Activated CD4-positive, alpha-beta T cell treated with anti-CD3 and anti-CD28 coated beads, Interleukin-2, amount 10 ng/mL, durations not matched to agents 7 days and 5 days (primary cell): Measurements from ENCODE around the gene CLDN15. TPM values are rescaled to one million over a fixed set of nuclear protein-coding genes. Genes with fewer than 3 reads are reported as not detected.
"Not testable (repeated sequence)": the region's sequence is repeated elsewhere in the genome, so short reads cannot be mapped to it uniquely, and the experiment has no call there.

Experiments
- CTCF ChIA-PET: fragments of 350-600 bp; sonication (Branson Sonifier 250); formaldehyde crosslinking; loops from one replicate; lab custom pipeline; 2021; ENCODE audit warnings: antibody characterized with exemption; lab: Charles Lee
- POLR2A ChIA-PET: fragments of 350-600 bp; sonication (Branson Sonifier 250); formaldehyde crosslinking; loops from one replicate; lab custom pipeline; 2021; ENCODE audit warnings: antibody characterized with exemption; lab: Charles Lee
- DNase-seq: peaks from one replicate; pipeline ENCODE4 v3.0.0-alpha.2; 2020
- H3K27ac Mint-ChIP-seq: one replicate; pipeline ENCODE4 v1.8.0; 2021; ENCODE audit warnings: mild to moderate bottlenecking, moderate library complexity, mixed read lengths
- H3K27me3 Mint-ChIP-seq: one replicate; pipeline ENCODE4 v1.8.0; 2021; ENCODE audit warnings: mixed read lengths
- H3K36me3 Mint-ChIP-seq: one replicate; pipeline ENCODE4 v1.8.0; 2021; ENCODE audit warnings: low read depth, mixed read lengths
- H3K4me1 Mint-ChIP-seq: one replicate; pipeline ENCODE4 v1.8.0; 2021; ENCODE audit warnings: mixed read lengths
- H3K4me3 Mint-ChIP-seq: one replicate; pipeline ENCODE4 v1.8.0; 2021; ENCODE audit warnings: mild to moderate bottlenecking, moderate library complexity, mixed read lengths
- H3K9me3 Mint-ChIP-seq: one replicate; pipeline ENCODE4 v1.8.0; 2021; ENCODE audit warnings: mixed read lengths
- total RNA-seq, 2 experiments: library from RNA; stranded (reverse); gene quantifications; one replicate each; pipeline ENCODE4 v1.2.3, GENCODE V29; 2021

The CLDN15 gene
- total RNA-seq, 2 experiments from 2014 or later: 24.2 to 24.3 TPM

DNA sequence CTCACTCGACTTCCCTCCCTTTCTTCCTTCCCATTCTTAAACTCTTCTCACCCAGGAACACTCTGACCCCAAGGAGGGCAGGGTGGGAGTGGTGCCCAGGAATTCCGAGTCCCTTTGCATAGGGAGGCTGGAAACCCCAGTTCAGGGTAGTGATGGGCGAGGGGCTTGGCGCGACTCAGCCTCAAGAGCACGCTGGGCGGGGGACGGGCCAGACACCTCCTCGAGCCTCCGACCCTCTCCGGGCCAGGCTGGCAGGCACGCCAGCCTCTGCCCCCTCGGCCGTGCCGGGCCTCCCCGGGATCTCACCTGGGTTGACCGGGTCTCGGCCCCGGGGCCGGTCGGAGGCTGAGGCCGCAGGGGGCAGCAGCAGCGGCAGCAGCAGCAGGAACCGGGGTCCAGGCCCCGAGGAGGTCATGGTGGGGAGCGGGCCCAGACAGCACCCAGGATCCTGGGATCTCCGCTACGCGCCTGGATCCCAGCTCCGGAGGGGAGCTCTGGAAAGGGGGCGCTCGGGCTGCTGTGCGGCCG lies 20.7 kb downstream of the CLDN15 start:
- POLR2A ChIA-PET: no interaction called here
- Mint-ChIP-seq H3K9me3 (no peaks in the 10 kb centered on the region), H3K27me3 (no peaks in the 10 kb centered on the region), H3K4me1 (peaks cover 32% of the 10 kb centered on the region), H3K4me3 (peak overlapping the region; percentile 95), H3K36me3 (peaks cover 8% of the 10 kb centered on the region), H3K27ac (peak overlapping the region; percentile 82)
- CTCF ChIA-PET: interaction anchor here (0.9 to 6.1 kb wide), 15 partner anchors 10 to 259 kb away, joined by 3 to 58 read pairs (median 4); partner anchors contain the start of genes FIS1 and SERPINE1
- DNase-seq: no peak

DNA sequence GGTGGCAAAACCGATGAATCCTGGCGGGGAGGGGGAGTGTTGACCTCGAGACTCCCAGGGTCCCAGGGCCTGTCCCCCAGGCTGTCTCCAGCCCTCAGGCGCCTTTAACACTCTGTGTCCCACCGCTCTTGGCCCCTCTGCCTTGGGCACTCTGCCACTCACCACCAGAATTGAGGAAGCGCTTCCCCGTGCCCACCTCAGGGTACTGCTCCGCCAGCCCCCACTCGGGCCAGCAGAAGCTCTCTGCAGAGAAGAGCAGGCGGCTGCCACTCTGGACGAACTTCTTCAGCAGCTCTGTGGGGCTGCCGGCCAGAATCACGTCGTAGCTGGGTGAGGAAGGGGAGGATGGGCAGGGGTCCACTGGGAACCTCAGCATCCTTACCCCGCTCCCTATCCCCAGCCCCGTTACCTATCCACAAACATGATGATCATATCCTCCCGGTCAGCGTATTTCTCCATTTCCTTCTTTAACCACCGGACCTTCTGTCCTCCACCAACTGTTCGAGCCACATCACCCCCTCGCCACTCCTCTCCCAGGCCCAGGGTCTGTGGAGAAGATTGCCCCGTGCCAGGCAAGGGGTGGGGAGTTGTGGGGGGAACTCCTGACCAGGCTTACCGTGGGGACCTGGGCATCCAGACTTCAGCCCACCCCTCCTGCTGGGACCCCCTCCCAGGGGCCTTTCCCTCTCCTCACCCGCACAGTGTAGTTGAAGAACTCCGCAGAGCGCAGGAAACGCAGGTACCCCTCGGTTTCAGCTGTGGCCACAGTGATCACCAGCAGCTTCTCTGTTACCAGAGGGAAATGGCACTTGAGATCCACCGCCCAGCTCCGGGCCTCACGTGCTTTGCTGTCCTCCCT lies 21.4 kb downstream of the CLDN15 start:
- Mint-ChIP-seq H3K27ac (peak overlapping the region; percentile 82), H3K4me3 (peak overlapping the region; percentile 95), H3K36me3 (peaks cover 8% of the 10 kb centered on the region), H3K4me1 (peaks cover 30% of the 10 kb centered on the region), H3K27me3 (no peaks in the 10 kb centered on the region), H3K9me3 (no peaks in the 10 kb centered on the region)
- ChIA-PET POLR2A (no interaction called here), CTCF (interaction anchor here (0.6 to 6.1 kb wide), 7 partner anchors 10 to 285 kb away, joined by 3 to 58 read pairs (median 4); partner anchors contain the start of genes FIS1 and SERPINE1)
- DNase-seq: no peak

DNA sequence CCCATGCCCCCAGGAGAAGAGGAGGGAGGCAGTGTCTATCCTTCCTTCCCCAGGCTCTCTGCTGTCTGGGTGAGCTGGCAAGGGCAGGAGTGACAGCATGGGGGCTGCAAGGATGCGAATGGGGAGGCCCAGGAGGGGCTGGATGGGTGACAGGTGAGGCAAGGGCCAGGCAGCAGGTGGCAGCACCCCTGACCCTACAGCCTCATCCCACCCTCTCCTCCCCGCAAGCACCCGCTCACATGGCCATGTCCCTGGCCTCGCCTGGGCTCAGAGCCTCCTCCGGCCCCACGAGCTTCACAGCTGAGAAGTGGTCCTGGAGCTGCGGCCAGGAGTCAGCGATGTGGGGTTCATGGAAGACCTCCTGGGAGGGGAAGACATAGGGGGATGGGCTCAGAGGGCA lies 25.6 kb downstream of the CLDN15 start:
- no peak overlapping the region for H3K4me3 Mint-ChIP-seq
- peaks cover 13% of the 10 kb centered on the region for H3K4me1 Mint-ChIP-seq
- ChIA-PET CTCF (no interaction called here), POLR2A (no interaction called here)
- H3K27me3 Mint-ChIP-seq: no peaks in the 10 kb centered on the region
- H3K9me3 Mint-ChIP-seq: no peaks in the 10 kb centered on the region
- DNase-seq: no peak
- H3K27ac Mint-ChIP-seq: no peak overlapping the region
- peaks cover 14% of the 10 kb centered on the region for H3K36me3 Mint-ChIP-seq

DNA sequence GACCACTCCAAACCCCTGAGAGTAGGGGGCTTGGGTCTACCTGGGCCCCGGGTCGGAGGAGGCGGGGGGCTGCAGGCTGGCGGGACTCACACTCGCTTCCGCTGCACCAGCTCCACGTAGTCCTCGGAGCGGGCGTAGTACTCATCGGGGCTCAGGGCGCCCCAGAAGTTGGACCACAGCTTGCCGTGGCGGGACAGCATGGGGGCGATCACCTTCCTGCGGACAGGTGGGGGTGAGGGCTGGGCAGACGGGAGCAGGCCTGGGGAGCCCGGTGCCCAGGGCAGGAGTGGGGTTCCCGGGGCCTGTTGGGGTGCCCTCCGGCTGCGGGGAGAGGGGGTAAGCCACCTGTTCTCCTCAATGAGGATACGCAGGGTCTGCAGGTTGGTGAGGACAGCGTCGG lies 26.1 kb downstream of the CLDN15 start:
- Mint-ChIP-seq H3K4me1 (peaks cover 10% of the 10 kb centered on the region), H3K36me3 (peaks cover 12% of the 10 kb centered on the region), H3K4me3 (no peak overlapping the region), H3K27me3 (no peaks in the 10 kb centered on the region), H3K27ac (no peak overlapping the region), H3K9me3 (no peaks in the 10 kb centered on the region)
- POLR2A ChIA-PET: no interaction called here
- DNase-seq: no peak
- CTCF ChIA-PET: no interaction called here

DNA sequence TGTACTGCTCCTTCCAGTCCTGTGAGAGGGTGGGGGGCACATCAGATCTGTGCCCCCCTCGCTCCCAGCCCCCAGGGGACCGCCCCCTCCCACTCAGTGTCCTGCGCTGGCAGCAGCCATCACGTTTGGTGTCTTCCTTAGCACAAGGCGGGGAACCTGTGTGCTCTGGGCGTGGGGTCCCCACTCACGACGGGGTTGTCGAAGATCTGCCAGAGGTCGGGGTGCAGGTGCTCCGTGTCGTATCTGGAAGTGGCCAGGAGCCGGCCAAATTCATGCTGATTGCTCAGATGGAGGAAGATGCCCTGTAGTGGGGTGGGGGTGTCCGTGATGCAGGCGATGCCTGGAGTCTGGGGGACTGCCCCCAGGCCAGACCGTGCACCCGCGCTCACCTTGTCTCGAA lies 27.5 kb downstream of the CLDN15 start:
- Mint-ChIP-seq H3K4me3 (no peak overlapping the region), H3K27ac (no peak overlapping the region), H3K27me3 (no peaks in the 10 kb centered on the region), H3K36me3 (peaks cover 10% of the 10 kb centered on the region), H3K4me1 (no peaks in the 10 kb centered on the region), H3K9me3 (no peaks in the 10 kb centered on the region)
- ChIA-PET POLR2A (no interaction called here), CTCF (no interaction called here)
- no peak for DNase-seq

DNA sequence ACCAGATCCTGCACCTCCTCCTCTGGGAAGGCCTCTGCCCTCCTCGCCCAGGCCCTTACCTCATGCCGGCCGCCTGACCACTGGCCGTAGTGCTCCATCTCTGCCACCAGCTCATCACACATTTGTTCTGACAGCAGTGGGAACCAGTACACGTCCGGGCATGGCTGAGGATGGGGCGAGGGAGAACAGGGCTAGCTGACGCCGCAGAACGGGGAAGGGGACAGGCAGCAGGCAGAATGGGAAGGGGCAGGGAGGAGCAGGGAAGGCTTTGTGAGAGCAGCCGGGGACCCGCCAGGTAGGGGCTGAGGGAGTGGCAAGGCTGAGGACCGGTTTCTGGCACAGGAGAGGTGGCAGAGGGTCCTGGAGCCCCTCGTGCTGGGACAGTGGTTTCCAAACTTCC lies 28.8 kb downstream of the CLDN15 start:
- POLR2A ChIA-PET: no interaction called here
- no peak overlapping the region for H3K27ac Mint-ChIP-seq
- peaks cover 3% of the 10 kb centered on the region for H3K4me1 Mint-ChIP-seq
- H3K4me3 Mint-ChIP-seq: no peak overlapping the region
- peaks cover under 1% of the 10 kb centered on the region for H3K27me3 Mint-ChIP-seq
- H3K36me3 Mint-ChIP-seq: peaks cover 10% of the 10 kb centered on the region
- CTCF ChIA-PET: interaction anchor here (0.6 kb wide), 3 partner anchors 65 to 1004 kb away, joined by 3 to 4 read pairs (median 4); no protein-coding TSS in a partner anchor
- H3K9me3 Mint-ChIP-seq: no peaks in the 10 kb centered on the region
- DNase-seq: no peak

DNA sequence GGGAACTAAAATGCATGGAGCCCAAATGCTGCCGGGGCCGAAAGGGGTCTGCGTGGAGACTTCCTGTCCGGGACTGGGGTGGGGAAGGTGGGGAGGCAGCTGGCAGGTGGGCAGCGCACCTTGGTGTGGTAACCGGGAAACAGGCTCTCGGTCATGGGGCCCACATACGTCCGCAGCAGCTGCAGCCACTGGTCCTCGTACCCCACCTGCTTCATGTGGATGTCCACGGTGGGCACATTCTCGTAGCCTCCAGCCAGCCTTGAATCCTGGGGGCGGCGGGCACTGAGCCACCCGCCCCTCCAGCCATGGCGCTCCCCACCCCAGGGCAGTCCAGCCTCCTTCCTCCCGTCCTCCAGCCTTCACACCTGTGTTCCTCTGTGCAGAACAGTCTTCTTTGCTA lies 30.1 kb downstream of the CLDN15 start:
- POLR2A ChIA-PET: no interaction called here
- H3K9me3 Mint-ChIP-seq: no peaks in the 10 kb centered on the region
- H3K4me1 Mint-ChIP-seq: peaks cover 3% of the 10 kb centered on the region
- no peak overlapping the region for H3K27ac Mint-ChIP-seq
- peaks cover 11% of the 10 kb centered on the region for H3K27me3 Mint-ChIP-seq
- H3K36me3 Mint-ChIP-seq: peaks cover 10% of the 10 kb centered on the region
- no peak overlapping the region for H3K4me3 Mint-ChIP-seq
- no peak for DNase-seq
- CTCF ChIA-PET: interaction anchor here (0.9 to 3.8 kb wide), 3 partner anchors 10 to 75 kb away, joined by 3 to 16 read pairs (median 3); partner anchors contain the start of genes PLOD3 and ZNHIT1

DNA sequence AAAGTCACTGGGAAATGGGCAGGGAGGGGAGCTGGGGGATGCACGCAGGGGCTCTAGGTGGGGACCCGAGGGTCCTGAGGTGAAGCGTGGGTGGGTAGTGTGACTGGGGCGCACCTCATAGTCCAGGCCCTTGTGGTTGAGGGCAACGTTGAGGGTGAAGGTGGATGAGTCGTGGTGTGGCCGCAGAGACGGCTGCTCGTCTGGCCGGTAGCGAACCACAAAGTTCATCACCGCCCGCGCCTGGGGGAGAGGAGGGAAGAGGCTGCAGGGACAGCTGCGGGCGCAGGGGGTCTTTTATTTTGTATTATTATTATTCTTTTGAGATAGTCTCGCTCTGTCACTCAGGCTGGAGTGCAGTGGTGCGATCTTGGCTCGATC lies 30.9 kb downstream of the CLDN15 start:
- ChIA-PET POLR2A (no interaction called here), CTCF (interaction anchor here (0.9 to 3.8 kb wide), 2 partner anchors 11 to 14 kb away, joined by 3 to 16 read pairs; partner anchors contain the start of genes PLOD3 and ZNHIT1)
- H3K36me3 Mint-ChIP-seq: peaks cover 10% of the 10 kb centered on the region
- H3K27ac Mint-ChIP-seq: no peak overlapping the region
- no peak overlapping the region for H3K4me3 Mint-ChIP-seq
- peaks cover 17% of the 10 kb centered on the region for H3K27me3 Mint-ChIP-seq
- H3K9me3 Mint-ChIP-seq: no peaks in the 10 kb centered on the region
- no peak for DNase-seq
- H3K4me1 Mint-ChIP-seq: peaks cover 3% of the 10 kb centered on the region

DNA sequence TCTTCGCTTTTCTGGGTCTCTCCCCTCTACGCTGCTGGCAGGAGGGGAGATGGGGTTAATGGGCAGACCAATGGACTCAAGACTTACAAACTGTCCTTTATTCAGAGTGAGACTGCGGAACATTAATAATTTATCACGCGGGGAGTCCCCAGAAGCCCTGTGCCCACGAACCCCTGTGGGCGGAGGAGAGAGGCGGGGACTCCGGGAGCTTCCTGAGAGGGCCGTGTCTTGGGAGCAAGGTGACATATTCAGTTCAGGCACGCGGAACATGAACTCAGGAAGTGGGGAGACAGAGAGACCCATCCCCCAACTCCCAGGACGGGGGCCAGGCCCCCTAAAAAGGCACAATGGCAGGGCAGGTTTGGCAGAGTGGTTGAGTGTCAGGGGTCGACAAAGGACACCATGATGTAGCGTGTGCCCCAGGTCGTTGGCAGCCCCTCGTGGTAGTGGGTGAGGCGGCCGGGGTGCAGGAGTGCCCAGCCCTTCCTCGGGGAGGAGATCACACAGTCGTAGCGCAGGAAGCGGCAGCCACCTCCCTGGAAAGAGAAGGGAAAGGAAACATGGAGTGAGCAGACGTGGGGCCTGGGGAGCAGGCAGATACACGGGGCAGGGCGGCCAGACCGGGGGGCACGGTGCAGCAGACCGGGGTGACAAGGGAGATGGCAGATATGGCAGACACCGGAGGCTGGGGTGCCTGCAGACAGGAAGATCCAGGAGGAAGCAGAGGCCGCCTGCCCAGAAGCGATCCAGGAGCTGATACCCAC lies 31.5 kb downstream of the CLDN15 start:
- no peak for DNase-seq
- CTCF ChIA-PET: interaction anchor here (0.9 to 3.8 kb wide), 3 partner anchors 12 to 38 kb away, joined by 3 to 16 read pairs (median 4); partner anchors contain the start of genes PLOD3 and ZNHIT1

DNA sequence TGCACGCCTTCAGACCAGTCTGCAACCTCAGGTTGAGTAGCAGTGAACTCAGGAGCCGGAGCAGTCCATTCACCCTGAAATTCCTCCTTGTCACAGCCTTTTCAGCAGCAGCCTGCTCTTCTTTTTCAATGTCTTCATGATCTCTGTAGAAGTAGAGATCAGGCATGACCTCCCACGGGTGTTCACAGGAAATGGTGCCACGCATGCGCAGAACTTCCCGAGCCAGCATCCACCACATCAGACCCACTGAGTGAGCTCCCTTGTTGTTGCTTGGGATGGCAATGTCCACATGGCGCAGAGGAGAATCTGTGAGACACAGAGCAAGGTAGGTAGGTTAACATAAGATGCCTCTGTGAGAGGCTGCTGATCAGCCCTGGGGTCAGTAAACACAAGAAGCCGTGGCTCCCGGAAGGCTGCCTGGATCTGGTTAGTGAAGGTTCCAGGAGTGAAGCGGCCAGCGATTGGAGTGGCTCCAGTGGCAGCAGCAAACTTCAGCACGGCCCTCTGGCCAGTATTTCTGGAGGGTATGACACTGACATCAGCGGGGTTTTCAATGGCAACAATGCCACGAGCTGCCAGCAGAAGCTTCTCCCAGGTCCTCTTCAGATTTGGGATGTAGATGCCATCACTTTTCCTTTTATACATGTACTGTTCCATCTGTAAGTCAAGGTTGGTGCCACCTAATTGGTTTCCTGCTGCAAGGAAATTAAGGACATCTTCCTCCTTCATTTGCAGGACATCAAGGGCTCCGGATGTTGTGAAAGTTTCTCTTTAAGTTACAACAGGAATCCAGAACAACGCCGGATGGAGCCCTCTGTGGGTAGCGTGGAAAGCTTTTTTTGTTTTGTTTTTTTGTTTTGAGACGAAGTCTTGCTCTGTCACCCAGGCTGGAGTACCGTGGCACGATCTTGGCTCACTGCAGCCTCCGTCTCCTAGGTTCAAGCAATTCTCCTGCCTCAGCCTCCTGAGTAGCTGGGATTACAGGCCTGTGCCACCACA lies 33.6 kb downstream of the CLDN15 start:
- Mint-ChIP-seq H3K27ac (peak overlapping the region; percentile 58), H3K27me3 (peaks cover 32% of the 10 kb centered on the region), H3K4me1 (peaks cover 11% of the 10 kb centered on the region), H3K4me3 (peak overlapping the region; percentile 1)
- H3K9me3 Mint-ChIP-seq, H3K36me3 Mint-ChIP-seq, POLR2A ChIA-PET: not testable (repeated sequence)
- CTCF ChIA-PET: interaction anchor here (0.9 to 3.4 kb wide), 3 partner anchors 11 to 41 kb away, joined by 3 to 14 read pairs (median 3); no protein-coding TSS in a partner anchor
- DNase-seq: peak; percentile 14

More for the DNA sequence above, 31.5 kb downstream of the CLDN15 start:
- Mint-ChIP-seq H3K27ac (no peak overlapping the region), H3K27me3 (peaks cover 22% of the 10 kb centered on the region), H3K4me1 (peaks cover 5% of the 10 kb centered on the region), H3K4me3 (no peak overlapping the region), H3K36me3 (peaks cover 10% of the 10 kb centered on the region), H3K9me3 (no peaks in the 10 kb centered on the region)
- POLR2A ChIA-PET: no interaction called here

DNA sequence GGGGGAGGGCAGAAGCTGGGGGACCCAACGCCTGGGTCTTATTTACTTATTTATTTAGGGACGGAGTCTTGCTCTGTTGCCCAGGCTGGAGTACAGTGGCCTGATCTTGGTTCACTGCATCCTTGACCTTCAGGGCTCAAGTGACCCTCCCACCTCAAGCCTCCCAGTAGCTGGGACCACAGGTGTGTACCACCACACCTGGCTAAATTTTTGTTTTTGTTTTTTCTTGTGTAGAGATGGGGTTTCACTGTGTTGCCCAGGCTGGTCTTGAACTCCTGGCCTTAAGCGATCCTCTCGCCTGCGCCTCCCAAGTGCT lies 35.0 kb downstream of the CLDN15 start:
- CTCF ChIA-PET: interaction anchor here (3.4 kb wide), 1 partner anchor 10 kb away, joined by 14 read pairs; no protein-coding TSS in a partner anchor
- Mint-ChIP-seq H3K4me3 (no peak overlapping the region), H3K4me1 (peaks cover 11% of the 10 kb centered on the region), H3K9me3 (no peaks in the 10 kb centered on the region), H3K27me3 (peaks cover 34% of the 10 kb centered on the region), H3K36me3 (peaks cover 2% of the 10 kb centered on the region), H3K27ac (no peak overlapping the region)
- no peak for DNase-seq
- POLR2A ChIA-PET: no interaction called here
